ENCODE results near the gene EDC4. TPM values are rescaled to one million over a fixed set of nuclear protein-coding genes. Genes with fewer than 3 reads are reported as not detected.

The EDC4 gene
- total and polyA plus RNA-seq, 2 of the 13 experiments (the other 11 are each of a cell fraction or from before 2014, with no cell fraction given) = 51.4 to 59.1 TPM

GRCh38 chr16:67872631-67873434 lies at the start of gene EDC4 (continued):
- TF ChIP-seq TBL1XR1 (IDR thresholded peaks at IDR 0.05; ENCODE audit: borderline replicate concordance, low read length, partially characterized antibody) (peak; percentile 75), ZNF883 (CRISPR knock-in tag; IDR thresholded peaks at IDR 0.05; ENCODE audit: not compliant biosample characterization) (peak; percentile 84), IRX3 (CRISPR knock-in tag; IDR thresholded peaks at IDR 0.05; ENCODE audit: borderline replicate concordance, low read depth) (no peak), SKI (IDR thresholded peaks at IDR 0.05; ENCODE audit: partially characterized antibody) (no peak), SALL1 (CRISPR knock-in tag; IDR thresholded peaks at IDR 0.05) (peak; percentile 94), ZFP82 (CRISPR knock-in tag; IDR thresholded peaks at IDR 0.05; ENCODE audit: borderline replicate concordance) (peak; percentile 85; the same call in 1 of the 2 replicates), SMAD9 (CRISPR knock-in tag; IDR thresholded peaks at IDR 0.05) (no peak), KDM2A (CRISPR knock-in tag; IDR thresholded peaks at IDR 0.05; ENCODE audit: borderline replicate concordance, low read depth) (peak; percentile 100), CC2D1A (CRISPR knock-in tag; IDR thresholded peaks at IDR 0.05) (no peak), FOXA1 (IDR thresholded peaks at IDR 0.05) (no peak), FOXA1 (CRISPR knock-in tag; IDR thresholded peaks at IDR 0.05) (peak; percentile 47; the same call in 1 of the 2 replicates), PHB2 (IDR thresholded peaks at IDR 0.05; ENCODE audit: partially characterized antibody) (no peak), ARNT2 (CRISPR knock-in tag; IDR thresholded peaks at IDR 0.05; ENCODE audit: low read depth) (peak; percentile 91), MTA1 (CRISPR knock-in tag; IDR thresholded peaks at IDR 0.05; ENCODE audit: borderline replicate concordance) (peak; percentile 96; the same call in 1 of the 2 replicates), CBFB (CRISPR knock-in tag; IDR thresholded peaks at IDR 0.05) (peak; percentile 98), ZNF761 (CRISPR knock-in tag; conservative IDR thresholded peaks at IDR 0.05) (peak; percentile 93; the same call in 1 of the 2 replicates), ZNF607 (CRISPR knock-in tag; IDR thresholded peaks at IDR 0.05; ENCODE audit: borderline replicate concordance) (peak; percentile 96), ZNF17 (CRISPR knock-in tag; IDR thresholded peaks at IDR 0.05) (no peak), ZFP37 (CRISPR knock-in tag; IDR thresholded peaks at IDR 0.05; ENCODE audit: borderline replicate concordance) (0 out of 2 replicates have a peak, but pooled peaks have one; percentile 53), SMARCC2 (IDR thresholded peaks at IDR 0.05) (no peak), ATRX (CRISPR knock-in tag; IDR thresholded peaks at IDR 0.05; ENCODE audit: borderline replicate concordance) (no peak), EZH2 (conservative IDR thresholded peaks at IDR 0.05; ENCODE audit: low read depth, low read length) (no peak)
- TF ChIP-seq, protein P1, sequence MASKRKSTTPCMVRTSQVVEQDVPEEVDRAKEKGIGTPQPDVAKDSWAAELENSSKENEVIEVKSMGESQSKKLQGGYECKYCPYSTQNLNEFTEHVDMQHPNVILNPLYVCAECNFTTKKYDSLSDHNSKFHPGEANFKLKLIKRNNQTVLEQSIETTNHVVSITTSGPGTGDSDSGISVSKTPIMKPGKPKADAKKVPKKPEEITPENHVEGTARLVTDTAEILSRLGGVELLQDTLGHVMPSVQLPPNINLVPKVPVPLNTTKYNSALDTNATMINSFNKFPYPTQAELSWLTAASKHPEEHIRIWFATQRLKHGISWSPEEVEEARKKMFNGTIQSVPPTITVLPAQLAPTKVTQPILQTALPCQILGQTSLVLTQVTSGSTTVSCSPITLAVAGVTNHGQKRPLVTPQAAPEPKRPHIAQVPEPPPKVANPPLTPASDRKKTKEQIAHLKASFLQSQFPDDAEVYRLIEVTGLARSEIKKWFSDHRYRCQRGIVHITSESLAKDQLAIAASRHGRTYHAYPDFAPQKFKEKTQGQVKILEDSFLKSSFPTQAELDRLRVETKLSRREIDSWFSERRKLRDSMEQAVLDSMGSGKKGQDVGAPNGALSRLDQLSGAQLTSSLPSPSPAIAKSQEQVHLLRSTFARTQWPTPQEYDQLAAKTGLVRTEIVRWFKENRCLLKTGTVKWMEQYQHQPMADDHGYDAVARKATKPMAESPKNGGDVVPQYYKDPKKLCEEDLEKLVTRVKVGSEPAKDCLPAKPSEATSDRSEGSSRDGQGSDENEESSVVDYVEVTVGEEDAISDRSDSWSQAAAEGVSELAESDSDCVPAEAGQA (IDR thresholded peaks at IDR 0.05; ENCODE audit: low read depth) = peak; percentile 78; the same call in 1 of the 2 replicates
- TF ChIP-seq, protein P1 (CRISPR knock-in tag; IDR thresholded peaks at IDR 0.05; ENCODE audit: borderline replicate concordance) = no peak
- TF ChIP-seq, protein P2, sequence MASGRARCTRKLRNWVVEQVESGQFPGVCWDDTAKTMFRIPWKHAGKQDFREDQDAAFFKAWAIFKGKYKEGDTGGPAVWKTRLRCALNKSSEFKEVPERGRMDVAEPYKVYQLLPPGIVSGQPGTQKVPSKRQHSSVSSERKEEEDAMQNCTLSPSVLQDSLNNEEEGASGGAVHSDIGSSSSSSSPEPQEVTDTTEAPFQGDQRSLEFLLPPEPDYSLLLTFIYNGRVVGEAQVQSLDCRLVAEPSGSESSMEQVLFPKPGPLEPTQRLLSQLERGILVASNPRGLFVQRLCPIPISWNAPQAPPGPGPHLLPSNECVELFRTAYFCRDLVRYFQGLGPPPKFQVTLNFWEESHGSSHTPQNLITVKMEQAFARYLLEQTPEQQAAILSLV (CRISPR knock-in tag; IDR thresholded peaks at IDR 0.05; ENCODE audit: borderline replicate concordance) = peak; percentile 94
